Neural cell (in vitro differentiated cells): Measurements from ENCODE around the gene TTLL12. TPM values are rescaled to one million over a fixed set of nuclear protein-coding genes. Genes with fewer than 3 reads are reported as not detected.

Experiments
- H2AFZ ChIP-seq: fragments of 200-600, 300-800 bp; sonication (generic), shearing (Covaris generic); 2 replicates; pipeline ENCODE4 v1.6.0; 2014; ENCODE audit warnings: low read depth, mild to moderate bottlenecking, antibody characterized with exemption, low read length, moderate library complexity
- H3F3A ChIP-seq: fragments of 200-600 bp; shearing (Covaris generic); 2 replicates; pipeline ENCODE4 v1.6.1; 2016; ENCODE audit warnings: mild to moderate bottlenecking, moderate library complexity, mixed read lengths, antibody characterized with exemption, low read length; ENCODE audit not compliant: insufficient read depth, poor library complexity, severe bottlenecking
- H3K27ac ChIP-seq: fragments of 200-600, 300-800 bp; sonication (generic), shearing (Covaris generic); 2 replicates; pipeline ENCODE4 v1.5.1; 2014; ENCODE audit warnings: mild to moderate bottlenecking, low read length, moderate library complexity
- H3K27me3 ChIP-seq: fragments of 300-800, 200-600 bp; sonication (generic), shearing (Covaris generic); 2 replicates; pipeline ENCODE4 v1.6.0; 2014; ENCODE audit warnings: mild to moderate bottlenecking, low read depth, low read length, moderate library complexity; ENCODE audit not compliant: insufficient read depth
- H3K36me3 ChIP-seq: fragments of 300-800, 200-600 bp; sonication (generic), shearing (Covaris generic); 2 replicates; pipeline ENCODE4 v1.5.1; 2014; ENCODE audit warnings: mild to moderate bottlenecking, antibody characterized with exemption, low read length, moderate library complexity; ENCODE audit not compliant: insufficient read depth
- H3K4me2 ChIP-seq: fragments of 300-800, 200-600 bp; sonication (generic), shearing (Covaris generic); 2 replicates; pipeline ENCODE4 v1.6.0; 2014; ENCODE audit warnings: mild to moderate bottlenecking, low read length
- H3K4me3 ChIP-seq: fragments of 300-800, 200-600 bp; sonication (generic), shearing (Covaris generic); 2 replicates; pipeline ENCODE4 v1.5.1; 2014; ENCODE audit warnings: mild to moderate bottlenecking, low read length, moderate library complexity
- H3K79me2 ChIP-seq: fragments of 200-600 bp; shearing (Covaris generic); replicated peaks from 2 replicates; pipeline ENCODE4 v1.6.0; 2014; ENCODE audit warnings: mild to moderate bottlenecking, low read length, moderate library complexity; ENCODE audit not compliant: insufficient read depth
- H3K9ac ChIP-seq: fragments of 300-800, 200-600 bp; sonication (generic), shearing (Covaris generic); 2 replicates; pipeline ENCODE4 v1.6.1; 2016; ENCODE audit warnings: mild to moderate bottlenecking, low read length, mixed read lengths
- H3K9me2 ChIP-seq: fragments of 200-600 bp; shearing (Covaris generic); 2 replicates; pipeline ENCODE4 v1.6.1; 2016; ENCODE audit warnings: mild to moderate bottlenecking, low read length, mixed read lengths; ENCODE audit not compliant: insufficient read depth
- H3K9me3 ChIP-seq: fragments of 200-600, 300-800 bp; sonication (generic), shearing (Covaris generic); 2 replicates; pipeline ENCODE4 v1.6.1; 2016; ENCODE audit warnings: mild to moderate bottlenecking, mixed run types, low read length, moderate library complexity, mixed read lengths
- H4K20me1 ChIP-seq: fragments of 200-600 bp; shearing (Covaris generic); 2 replicates; pipeline ENCODE4 v1.6.1; 2016; ENCODE audit warnings: mild to moderate bottlenecking, mixed run types; ENCODE audit not compliant: insufficient read depth
- EP300 ChIP-seq: fragments of 450-650 bp; conservative IDR thresholded peaks from 2 replicates; pipeline ENCODE4 v1.6.1; 2014; ENCODE audit warnings: antibody characterized with exemption, mild to moderate bottlenecking, moderate library complexity; ENCODE audit not compliant: poor library complexity, severe bottlenecking
- EZH2 ChIP-seq: fragments of 200-600, 300-800 bp; shearing (Covaris generic), sonication (generic); IDR thresholded peaks from 2 replicates; pipeline ENCODE4 v1.6.1; 2014; ENCODE audit warnings: antibody characterized with exemption, low read length, borderline replicate concordance, mild to moderate bottlenecking; ENCODE audit not compliant: insufficient read depth, poor library complexity, severe bottlenecking
- MXI1 ChIP-seq: fragments of 450-650 bp; conservative IDR thresholded peaks from 2 replicates; pipeline ENCODE4 v1.6.1; 2014; ENCODE audit warnings: antibody characterized with exemption, mild to moderate bottlenecking; ENCODE audit not compliant: poor library complexity, severe bottlenecking
- POLR2AphosphoS5 ChIP-seq: IDR thresholded peaks from 2 replicates; pipeline ENCODE4 v1.6.1; 2012
- RAD21 ChIP-seq: fragments of 450-650 bp; conservative IDR thresholded peaks from 2 replicates; pipeline ENCODE4 v1.6.1; 2014; ENCODE audit warnings: antibody characterized with exemption, mild to moderate bottlenecking, moderate library complexity
- SMC3 ChIP-seq: fragments of 450-650 bp; conservative IDR thresholded peaks from 2 replicates; pipeline ENCODE4 v1.6.1; 2014; ENCODE audit warnings: antibody characterized with exemption, mild to moderate bottlenecking, moderate library complexity; ENCODE audit not compliant: poor library complexity
- TAF1 ChIP-seq: IDR thresholded peaks from 2 replicates; pipeline ENCODE4 v1.6.1; 2012; ENCODE audit warnings: low read depth
- polyA plus RNA-seq: library from polyadenylated mRNA; depleted of rRNA; stranded (reverse); fragments of >200 nt; gene quantifications from 2 replicates; pipeline ENCODE4 v1.2.3, GENCODE V29; 2014
- TF ChIP-seq, protein P1 (sequence below): IDR thresholded peaks from 2 replicates; pipeline ENCODE4 v1.6.1; 2012; ENCODE audit warnings: borderline replicate concordance
- TF ChIP-seq, protein P2 (sequence below): fragments of 450-650 bp; IDR thresholded peaks from 2 replicates; pipeline ENCODE4 v1.5.1; 2014; ENCODE audit warnings: antibody characterized with exemption, mild to moderate bottlenecking, moderate library complexity; ENCODE audit not compliant: poor library complexity, severe bottlenecking

The TTLL12 gene
- polyA plus RNA-seq, 1 donor from 2014 or later = 22.2 TPM

DNA sequence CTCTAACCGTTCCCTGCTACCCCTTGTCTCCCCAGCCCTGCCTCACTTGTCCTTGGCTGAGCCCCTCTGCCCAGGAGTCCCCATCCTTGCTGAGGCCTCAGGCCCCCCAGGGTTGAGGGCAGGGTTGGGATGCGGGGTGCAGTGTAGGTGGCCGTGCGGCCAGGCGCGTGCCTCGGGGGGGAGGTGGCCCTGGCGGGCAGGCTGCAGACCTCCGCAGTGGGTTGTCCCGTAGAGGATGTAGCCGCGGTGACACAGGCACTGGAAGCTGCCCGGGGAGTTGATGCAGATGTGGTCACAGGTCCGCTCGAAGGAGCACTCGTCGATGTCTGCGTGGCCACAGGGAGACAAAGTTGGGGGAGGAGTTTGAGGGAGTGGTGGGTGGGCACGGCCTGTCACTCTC is 41.9 kb upstream of the TTLL12 start:
- Histone ChIP-seq H3K9me2 (no peaks in the 10 kb centered on the region), H3K36me3 (no peaks in the 10 kb centered on the region), H3K4me2 (no peak overlapping the region), H3K9ac (no peak overlapping the region), H3F3A (no peaks in the 10 kb centered on the region), H2AFZ (no peak overlapping the region), H4K20me1 (no peaks in the 10 kb centered on the region), H3K9me3 (no peaks in the 10 kb centered on the region), H3K79me2 (no peaks in the 10 kb centered on the region), H3K27me3 (no peaks in the 10 kb centered on the region), H3K27ac (no peak overlapping the region), H3K4me3 (no peak overlapping the region)
- TF ChIP-seq, protein P1, sequence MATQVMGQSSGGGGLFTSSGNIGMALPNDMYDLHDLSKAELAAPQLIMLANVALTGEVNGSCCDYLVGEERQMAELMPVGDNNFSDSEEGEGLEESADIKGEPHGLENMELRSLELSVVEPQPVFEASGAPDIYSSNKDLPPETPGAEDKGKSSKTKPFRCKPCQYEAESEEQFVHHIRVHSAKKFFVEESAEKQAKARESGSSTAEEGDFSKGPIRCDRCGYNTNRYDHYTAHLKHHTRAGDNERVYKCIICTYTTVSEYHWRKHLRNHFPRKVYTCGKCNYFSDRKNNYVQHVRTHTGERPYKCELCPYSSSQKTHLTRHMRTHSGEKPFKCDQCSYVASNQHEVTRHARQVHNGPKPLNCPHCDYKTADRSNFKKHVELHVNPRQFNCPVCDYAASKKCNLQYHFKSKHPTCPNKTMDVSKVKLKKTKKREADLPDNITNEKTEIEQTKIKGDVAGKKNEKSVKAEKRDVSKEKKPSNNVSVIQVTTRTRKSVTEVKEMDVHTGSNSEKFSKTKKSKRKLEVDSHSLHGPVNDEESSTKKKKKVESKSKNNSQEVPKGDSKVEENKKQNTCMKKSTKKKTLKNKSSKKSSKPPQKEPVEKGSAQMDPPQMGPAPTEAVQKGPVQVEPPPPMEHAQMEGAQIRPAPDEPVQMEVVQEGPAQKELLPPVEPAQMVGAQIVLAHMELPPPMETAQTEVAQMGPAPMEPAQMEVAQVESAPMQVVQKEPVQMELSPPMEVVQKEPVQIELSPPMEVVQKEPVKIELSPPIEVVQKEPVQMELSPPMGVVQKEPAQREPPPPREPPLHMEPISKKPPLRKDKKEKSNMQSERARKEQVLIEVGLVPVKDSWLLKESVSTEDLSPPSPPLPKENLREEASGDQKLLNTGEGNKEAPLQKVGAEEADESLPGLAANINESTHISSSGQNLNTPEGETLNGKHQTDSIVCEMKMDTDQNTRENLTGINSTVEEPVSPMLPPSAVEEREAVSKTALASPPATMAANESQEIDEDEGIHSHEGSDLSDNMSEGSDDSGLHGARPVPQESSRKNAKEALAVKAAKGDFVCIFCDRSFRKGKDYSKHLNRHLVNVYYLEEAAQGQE = no peak
- TF ChIP-seq EP300 (no peak), TAF1 (no peak), MXI1 (no peak), SMC3 (no peak), POLR2AphosphoS5 (no peak), RAD21 (no peak), EZH2 (no peak)
- TF ChIP-seq, protein P2, sequence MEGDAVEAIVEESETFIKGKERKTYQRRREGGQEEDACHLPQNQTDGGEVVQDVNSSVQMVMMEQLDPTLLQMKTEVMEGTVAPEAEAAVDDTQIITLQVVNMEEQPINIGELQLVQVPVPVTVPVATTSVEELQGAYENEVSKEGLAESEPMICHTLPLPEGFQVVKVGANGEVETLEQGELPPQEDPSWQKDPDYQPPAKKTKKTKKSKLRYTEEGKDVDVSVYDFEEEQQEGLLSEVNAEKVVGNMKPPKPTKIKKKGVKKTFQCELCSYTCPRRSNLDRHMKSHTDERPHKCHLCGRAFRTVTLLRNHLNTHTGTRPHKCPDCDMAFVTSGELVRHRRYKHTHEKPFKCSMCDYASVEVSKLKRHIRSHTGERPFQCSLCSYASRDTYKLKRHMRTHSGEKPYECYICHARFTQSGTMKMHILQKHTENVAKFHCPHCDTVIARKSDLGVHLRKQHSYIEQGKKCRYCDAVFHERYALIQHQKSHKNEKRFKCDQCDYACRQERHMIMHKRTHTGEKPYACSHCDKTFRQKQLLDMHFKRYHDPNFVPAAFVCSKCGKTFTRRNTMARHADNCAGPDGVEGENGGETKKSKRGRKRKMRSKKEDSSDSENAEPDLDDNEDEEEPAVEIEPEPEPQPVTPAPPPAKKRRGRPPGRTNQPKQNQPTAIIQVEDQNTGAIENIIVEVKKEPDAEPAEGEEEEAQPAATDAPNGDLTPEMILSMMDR = no peak

DNA sequence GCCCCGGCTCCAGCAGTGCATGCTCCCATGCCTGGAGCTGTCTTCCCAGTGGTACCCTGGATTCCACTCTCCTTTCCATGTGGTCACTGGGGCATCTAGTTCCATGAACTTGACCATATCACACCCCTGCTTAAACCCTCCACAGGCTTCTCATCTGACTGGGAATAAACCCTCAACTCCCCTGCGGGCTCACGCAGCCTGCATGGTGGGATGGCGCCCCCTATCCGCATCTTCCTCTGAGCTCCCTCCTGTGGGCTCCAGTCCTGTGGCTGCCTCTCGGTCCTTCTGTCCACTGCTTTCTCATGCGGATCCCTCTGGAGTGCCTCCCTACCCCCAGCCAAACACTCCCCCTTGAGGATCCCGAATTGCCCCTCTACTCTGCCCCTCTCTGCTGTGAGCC is 41.4 kb upstream of the TTLL12 start:
- no peaks in the 10 kb centered on the region for H3K36me3 ChIP-seq
- no peak overlapping the region for H3K4me3 ChIP-seq
- H3K27me3 ChIP-seq = no peaks in the 10 kb centered on the region
- no peaks in the 10 kb centered on the region for H3K79me2 ChIP-seq
- no peaks in the 10 kb centered on the region for H3K9me3 ChIP-seq
- H3K4me2 ChIP-seq = no peak overlapping the region
- no peak overlapping the region for H3K27ac ChIP-seq
- no peaks in the 10 kb centered on the region for H3F3A ChIP-seq
- no peak overlapping the region for H2AFZ ChIP-seq
- no peaks in the 10 kb centered on the region for H4K20me1 ChIP-seq
- TF ChIP-seq SMC3 = no peak
- TF ChIP-seq, protein P2 = no peak
- no peak for TF ChIP-seq MXI1
- TF ChIP-seq, protein P1 = no peak
- TF ChIP-seq EP300 = no peak
- H3K9ac ChIP-seq = no peak overlapping the region
- no peaks in the 10 kb centered on the region for H3K9me2 ChIP-seq
